Retinal pigment epithelial cell (primary cell): ENCODE measurements around the gene ZNF512B.

Source experiments
- DNase-seq: peaks from one replicate; pipeline ENCODE4 v3.0.0-alpha.2; 2010; ENCODE audit warnings: low read depth
- H3K4me3 ChIP-seq: 2 replicates; pipeline ENCODE4 v1.5.1; 2011; ENCODE audit warnings: mild to moderate bottlenecking, low read length, control low read depth, moderate library complexity
- TF ChIP-seq, protein P1 (sequence below): conservative IDR thresholded peaks from 2 replicates; pipeline ENCODE4 v1.5.1; 2011; ENCODE audit warnings: low read depth, low read length, control low read depth, inconsistent platforms

ZNF512B gene

DNA sequence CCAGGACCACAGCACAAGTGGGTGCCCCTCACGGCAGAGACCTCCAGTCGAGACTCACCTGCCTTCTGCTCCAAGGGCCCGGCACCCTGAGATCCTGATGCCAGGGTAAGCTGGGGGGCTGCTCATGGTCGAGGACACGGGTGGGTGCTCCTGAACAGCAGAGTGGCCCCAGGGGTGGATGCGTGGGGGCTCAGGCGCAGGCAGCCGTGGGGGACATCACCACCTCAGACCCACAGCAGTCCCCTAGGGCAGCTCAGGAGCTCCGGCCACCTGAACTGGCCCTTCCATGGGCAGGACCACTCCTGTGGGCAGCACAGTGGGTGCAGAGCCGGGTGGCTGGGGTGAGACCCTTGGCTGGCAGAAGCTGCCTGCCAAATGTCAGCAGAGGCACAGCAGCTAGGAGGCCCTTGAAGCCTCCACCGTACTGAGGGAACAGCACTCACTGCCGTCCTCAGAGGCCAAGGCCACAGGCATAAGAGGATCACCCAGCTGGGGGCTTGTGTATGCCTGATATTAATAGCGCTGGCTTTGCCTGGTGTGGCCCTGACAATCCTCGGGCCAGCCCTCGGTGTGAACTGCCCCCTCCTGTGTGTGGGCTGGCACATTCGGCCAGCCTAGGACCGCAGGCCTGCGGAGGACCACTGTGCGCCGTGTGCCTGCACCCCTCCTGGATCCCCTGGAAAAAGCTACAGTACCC lies 18.9 kb downstream of the ZNF512B start:
- DNase-seq, result no peak
- H3K4me3 ChIP-seq, result no peak overlapping the region
- TF ChIP-seq, protein P1, sequence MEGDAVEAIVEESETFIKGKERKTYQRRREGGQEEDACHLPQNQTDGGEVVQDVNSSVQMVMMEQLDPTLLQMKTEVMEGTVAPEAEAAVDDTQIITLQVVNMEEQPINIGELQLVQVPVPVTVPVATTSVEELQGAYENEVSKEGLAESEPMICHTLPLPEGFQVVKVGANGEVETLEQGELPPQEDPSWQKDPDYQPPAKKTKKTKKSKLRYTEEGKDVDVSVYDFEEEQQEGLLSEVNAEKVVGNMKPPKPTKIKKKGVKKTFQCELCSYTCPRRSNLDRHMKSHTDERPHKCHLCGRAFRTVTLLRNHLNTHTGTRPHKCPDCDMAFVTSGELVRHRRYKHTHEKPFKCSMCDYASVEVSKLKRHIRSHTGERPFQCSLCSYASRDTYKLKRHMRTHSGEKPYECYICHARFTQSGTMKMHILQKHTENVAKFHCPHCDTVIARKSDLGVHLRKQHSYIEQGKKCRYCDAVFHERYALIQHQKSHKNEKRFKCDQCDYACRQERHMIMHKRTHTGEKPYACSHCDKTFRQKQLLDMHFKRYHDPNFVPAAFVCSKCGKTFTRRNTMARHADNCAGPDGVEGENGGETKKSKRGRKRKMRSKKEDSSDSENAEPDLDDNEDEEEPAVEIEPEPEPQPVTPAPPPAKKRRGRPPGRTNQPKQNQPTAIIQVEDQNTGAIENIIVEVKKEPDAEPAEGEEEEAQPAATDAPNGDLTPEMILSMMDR, result no peak

DNA sequence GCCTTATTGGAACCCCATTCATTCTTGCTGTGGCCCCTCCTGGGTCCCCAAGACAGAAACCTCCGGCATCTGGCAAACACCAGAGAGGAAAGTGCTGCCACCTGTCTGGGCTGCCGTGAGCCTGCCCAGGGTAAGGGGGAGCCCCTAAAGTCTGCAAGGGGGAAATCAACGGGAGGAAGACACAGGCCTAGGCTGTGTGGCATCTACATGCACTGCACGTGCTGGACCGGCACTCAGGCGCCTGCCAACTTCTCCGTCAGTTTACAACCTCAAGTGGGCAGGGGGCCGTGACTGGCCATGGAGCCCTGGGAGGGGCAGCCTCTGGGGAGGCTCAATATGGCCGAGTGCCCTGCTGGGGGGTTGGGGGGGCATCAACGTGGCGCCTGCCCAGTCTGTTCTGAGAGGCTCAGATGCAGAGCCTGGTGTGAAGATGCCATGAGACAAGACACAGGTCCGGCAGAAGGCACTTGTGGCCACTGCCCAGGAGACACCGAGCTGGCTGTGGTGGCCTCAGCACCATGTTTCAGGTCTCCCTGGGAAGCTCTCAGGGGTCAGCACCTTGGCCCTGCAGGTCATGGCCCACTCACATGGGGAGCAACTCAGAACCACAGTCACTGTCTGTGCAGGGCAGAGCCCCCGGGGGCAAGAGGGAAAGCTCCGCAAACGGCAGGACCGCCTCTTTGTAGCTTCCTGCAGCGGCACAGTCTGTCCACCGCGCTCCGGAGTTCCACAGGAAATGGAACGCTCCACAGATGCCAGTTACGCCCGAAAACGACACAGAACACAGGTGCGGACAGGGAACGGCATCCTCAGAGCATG lies 21.9 kb downstream of the ZNF512B start:
- H3K4me3 ChIP-seq, result no peak overlapping the region
- no peak for DNase-seq
- TF ChIP-seq, protein P1, result no peak

DNA sequence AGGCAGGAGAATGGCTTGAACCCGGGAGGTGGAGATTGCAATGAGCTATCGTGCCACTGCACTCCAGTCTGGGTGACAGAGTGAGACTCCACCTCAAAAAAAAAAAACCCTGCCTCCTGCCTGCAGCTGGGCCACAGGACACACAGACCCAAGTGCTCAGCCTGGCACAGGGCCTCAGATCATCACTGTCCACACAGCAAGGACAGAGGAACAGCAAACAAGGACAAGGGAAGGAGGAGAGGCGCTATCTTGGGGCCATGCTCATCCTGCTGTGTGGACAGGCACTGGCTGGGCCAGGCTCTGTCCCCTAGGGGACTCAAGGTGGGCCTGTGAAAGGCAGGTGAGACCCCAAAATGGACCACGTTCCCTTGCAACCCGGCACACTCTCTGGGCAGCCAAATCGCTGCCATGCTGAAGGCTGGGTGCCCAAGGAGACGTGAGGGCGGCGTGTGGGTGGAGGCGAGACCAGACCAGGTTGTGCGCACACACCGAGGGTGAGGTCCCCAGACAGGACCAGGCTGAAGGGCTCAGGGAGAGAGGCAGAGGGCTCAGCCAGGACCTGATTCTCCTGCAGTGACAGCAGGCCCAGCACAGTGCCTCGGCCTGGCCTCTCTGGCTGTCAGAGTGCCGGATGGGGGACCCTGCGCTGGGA lies 22.6 kb downstream of the ZNF512B start:
- no peak for DNase-seq
- TF ChIP-seq, protein P1, result no peak
- no peak overlapping the region for H3K4me3 ChIP-seq

DNA sequence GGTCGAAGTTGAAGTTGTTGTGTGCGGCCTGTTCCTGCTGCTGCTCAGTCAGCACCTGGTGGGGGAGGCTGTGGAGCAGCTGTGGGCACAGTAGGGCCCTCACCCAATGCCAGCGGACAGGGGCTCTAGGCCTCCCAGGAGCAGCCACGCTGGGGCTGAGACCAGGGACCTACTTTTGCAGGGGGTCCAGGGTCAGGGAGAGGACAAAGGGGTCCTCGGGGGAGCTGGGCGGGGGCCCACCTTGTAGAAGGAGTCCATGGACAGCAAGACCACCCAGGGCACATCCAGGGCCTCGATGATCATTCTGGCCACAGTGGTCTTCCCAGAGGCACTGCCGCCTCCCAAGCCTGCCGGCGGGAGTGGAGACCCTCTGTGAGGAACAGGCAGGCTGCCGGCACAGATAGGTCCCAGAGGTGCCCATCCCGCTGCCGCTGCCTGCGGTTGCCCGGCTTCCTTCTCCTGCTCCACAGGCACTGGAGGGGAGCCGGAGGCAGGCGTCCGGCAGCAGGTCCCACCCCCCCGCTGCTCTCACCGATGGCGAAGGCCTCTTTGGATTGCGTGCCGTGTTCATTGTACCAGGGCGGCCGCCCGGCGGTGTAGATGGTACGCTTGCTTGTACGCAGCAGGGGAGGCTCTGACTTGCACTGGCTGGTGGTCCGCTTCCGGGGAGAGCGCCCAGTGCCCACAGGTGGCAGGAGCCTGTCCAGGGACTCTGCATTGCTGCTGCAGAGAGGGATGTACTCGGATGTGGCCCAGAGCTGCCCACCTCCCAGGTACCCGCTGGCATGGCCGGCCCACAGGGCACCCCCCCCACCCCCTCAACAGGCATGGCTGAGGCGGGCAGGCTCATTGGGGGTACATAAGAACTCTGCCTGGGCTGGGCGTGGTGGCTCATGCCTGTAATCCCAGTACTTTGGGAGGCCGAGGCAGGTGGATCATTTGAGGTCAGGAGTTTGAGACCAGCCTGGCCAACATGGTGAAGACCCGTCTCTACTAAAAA lies 23.5 kb downstream of the ZNF512B start:
- TF ChIP-seq, protein P1, result no peak
- no peak overlapping the region for H3K4me3 ChIP-seq
- DNase-seq, result no peak

DNA sequence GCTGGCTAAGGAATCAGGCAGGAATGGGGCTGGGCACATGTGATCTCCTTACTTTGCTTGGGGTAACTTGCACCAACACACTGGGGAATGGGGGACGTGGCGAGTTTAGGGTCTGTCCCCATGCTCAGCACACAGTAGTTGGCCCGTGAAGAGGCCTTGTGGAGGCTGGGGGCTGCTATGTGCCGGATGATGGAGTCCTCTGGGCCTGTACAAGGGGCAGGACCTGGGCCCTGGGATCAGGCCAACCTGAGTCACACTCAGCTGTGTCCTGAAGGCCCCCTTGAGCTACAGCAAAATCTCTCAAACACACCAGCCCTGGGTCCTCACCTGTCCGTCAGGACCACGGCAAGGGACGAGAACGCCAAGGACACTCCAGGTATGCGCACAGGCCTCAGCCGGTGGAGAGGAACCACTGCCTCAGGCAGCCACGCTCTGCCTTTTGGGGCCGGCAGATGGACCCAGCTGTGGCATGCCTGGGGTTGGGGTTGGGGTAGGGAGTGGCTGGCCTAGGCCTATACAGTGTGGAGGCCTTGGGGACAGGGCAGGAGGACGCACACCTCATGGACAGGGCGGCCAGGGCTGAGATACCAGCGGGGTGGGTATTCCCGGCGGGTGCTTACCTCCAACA lies 24.6 kb downstream of the ZNF512B start:
- no peak overlapping the region for H3K4me3 ChIP-seq
- no peak for DNase-seq
- TF ChIP-seq, protein P1, result no peak

DNA sequence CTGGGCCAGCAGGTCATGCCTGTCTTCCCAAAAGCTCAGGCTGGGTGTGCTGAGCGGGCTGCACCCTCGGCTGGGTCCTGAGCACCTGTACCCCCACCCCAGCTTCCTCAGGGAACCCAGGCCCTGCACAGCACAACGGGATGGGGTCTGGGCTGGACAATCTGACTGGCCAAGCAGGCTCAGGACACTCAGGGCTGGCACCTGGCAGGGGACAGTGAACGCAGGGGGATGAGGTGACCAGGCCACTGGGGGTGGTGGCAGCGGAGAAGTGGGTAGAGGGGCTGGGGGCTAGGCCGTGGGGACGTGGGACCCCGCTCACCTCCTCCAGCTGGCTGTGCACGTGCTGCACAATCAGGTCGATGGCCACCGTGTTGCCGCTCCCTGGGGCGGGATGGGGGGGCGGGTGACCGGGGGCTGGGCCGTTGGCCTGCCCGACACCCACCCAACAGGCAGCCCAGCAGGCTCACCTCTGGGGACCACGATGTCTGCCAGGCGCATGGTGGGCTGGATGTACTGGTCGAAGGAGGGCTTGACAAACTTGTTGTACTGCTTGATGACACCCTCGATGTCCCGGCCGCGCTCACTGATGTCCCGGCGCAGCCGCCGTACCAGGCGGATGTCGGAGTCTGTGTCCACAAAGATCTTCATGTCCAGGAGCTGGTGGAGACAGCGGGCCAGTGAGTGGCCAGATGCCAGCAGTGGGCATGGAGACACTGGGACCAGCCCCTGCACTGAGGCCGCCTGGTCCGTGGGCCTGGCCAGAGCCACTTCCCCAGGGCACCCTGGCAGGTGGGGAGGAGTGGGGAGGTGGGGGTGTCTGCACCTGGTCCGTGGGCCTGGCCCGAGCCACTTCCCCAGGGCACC lies 25.4 kb downstream of the ZNF512B start:
- no peak for DNase-seq
- TF ChIP-seq, protein P1, result no peak
- H3K4me3 ChIP-seq, result no peak overlapping the region
